ENCODE data around the gene GPR3. TPM values are rescaled to one million over a fixed set of nuclear protein-coding genes. Genes with fewer than 3 reads are reported as not detected.

The GPR3 gene
- total and polyA plus RNA-seq, 2 of the 13 experiments (the other 11 are each of a cell fraction or from before 2014, with no cell fraction given) = 1.00 to 2.6 TPM

GRCh38 chr1:27427329-27427728, 34.9 kb downstream of the GPR3 start (continued):
- TF ChIP-seq, protein P1, sequence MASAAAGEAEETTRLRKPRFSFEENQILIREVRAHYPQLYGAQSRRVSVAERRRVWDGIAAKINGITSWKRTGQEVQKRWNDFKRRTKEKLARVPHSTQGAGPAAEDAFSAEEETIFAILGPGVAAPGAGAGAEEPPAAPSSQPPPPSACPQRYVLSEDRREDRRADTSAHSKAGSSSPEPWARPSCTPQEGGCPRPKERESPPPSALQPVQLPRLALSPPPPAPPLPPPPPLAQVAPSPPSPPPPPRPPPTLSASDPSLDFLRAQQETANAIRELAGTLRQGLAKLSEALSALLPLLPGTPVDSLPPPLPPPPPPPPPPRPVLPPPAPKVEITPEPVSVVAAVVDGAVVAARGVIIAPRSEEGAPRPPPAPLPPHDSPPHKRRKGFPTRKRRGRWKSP (CRISPR knock-in tag; IDR thresholded peaks at IDR 0.05) = no peak

GRCh38 chr1:27427816-27428315, 35.4 kb downstream of the GPR3 start:
- Histone ChIP-seq H3K4me3 (replicated peaks in 1 of 3; ENCODE audit: insufficient read depth in 1 of 3, low read depth in 2 of 3, low read length in 3 of 3) (no peak overlapping the region), H3K9me3 (ENCODE audit: low read length) (no peaks in the 10 kb centered on the region), H2AFZ (ENCODE audit: low read length) (no peak overlapping the region), H4K20me1 (ENCODE audit: insufficient read depth, low read length) (peaks cover 4% of the 10 kb centered on the region), H3K4me1 (ENCODE audit: insufficient read depth, low read length) (peaks cover 38% of the 10 kb centered on the region), H3K79me2 (ENCODE audit: insufficient read depth, low read length) (peaks cover 14% of the 10 kb centered on the region), H3K36me3 (replicated peaks in 1 of 2; ENCODE audit: control insufficient read depth in 1 of 2, insufficient read depth in 2 of 2, low read length in 2 of 2) (peaks cover 16 to 40% of the 10 kb centered on the region in 2 experiments), H3K9ac (ENCODE audit: insufficient read depth, low read depth, low read length) (no peak overlapping the region; the same call in 1 of the 2 replicates), H3K4me2 (ENCODE audit: low read depth, low read length) (no peak overlapping the region), H3K27me3 (ENCODE audit: control insufficient read depth in 1 of 2, insufficient read depth in 2 of 2, low read length in 2 of 2) (no peaks in the 10 kb centered on the region), H3K27ac (ENCODE audit: extremely low read length, insufficient read depth, low read length) (peak overlapping the region; percentile 71)
- in situ Hi-C loops (cut with HindIII; ENCODE audit: extremely low pct_ligation_motif_present, low pct_unique_long_range_greater_than_20kb) = no loop called here
- ChIA-PET CTCF (ENCODE audit: low intra/inter-chr PET ratio, low total read pairs) (no interaction called here), POLR2A (interaction anchor here (1.0 kb wide), 1 partner anchor 11 kb away, joined by 3 read pairs; no protein-coding TSS in a partner anchor)
- ATAC-seq = peak; percentile 61
- peak; percentile 90 for FAIRE-seq
- BruUV-seq (replicated peaks) = TSS peak; percentile 40
- DNase-seq (ENCODE audit: low spot score) = peak; percentile 58
- intact Hi-C loops (cut with micrococcal nuclease; ENCODE audit: unreplicated experiment) = no loop called here
- 49% methylated on average over 2 of the region's 2 CpGs for WGBS (ENCODE audit: low lambda C conversion rate)
- TF ChIP-seq ZNF562 (CRISPR knock-in tag; IDR thresholded peaks at IDR 0.05; ENCODE audit: borderline replicate concordance) (no peak), HNF4G (IDR thresholded peaks at IDR 0.05; ENCODE audit: borderline replicate concordance, low read depth, low read length) (peak; percentile 34; the same call in 1 of the 2 replicates), HNF4G (CRISPR knock-in tag; IDR thresholded peaks at IDR 0.05; ENCODE audit: borderline replicate concordance, low read depth) (no peak), ZNF660 (CRISPR knock-in tag; IDR thresholded peaks at IDR 0.05; ENCODE audit: borderline replicate concordance, low read depth) (no peak), POLR2G (IDR thresholded peaks at IDR 0.05; ENCODE audit: low read depth, low read length) (no peak), ZNF331 (CRISPR knock-in tag; IDR thresholded peaks at IDR 0.05) (no peak), SCMH1 (CRISPR knock-in tag; IDR thresholded peaks at IDR 0.05; ENCODE audit: borderline replicate concordance) (no peak), HNRNPL (IDR thresholded peaks at IDR 0.05; ENCODE audit: low read depth, low read length) (no peak), PAXIP1 (CRISPR knock-in tag; conservative IDR thresholded peaks at IDR 0.05) (peak; percentile 30; the same call in 1 of the 2 replicates), ZFP91 (CRISPR knock-in tag; IDR thresholded peaks at IDR 0.05; ENCODE audit: borderline replicate concordance) (no peak), ZNF30 (CRISPR knock-in tag; IDR thresholded peaks at IDR 0.05) (no peak), PITX1 (CRISPR knock-in tag; IDR thresholded peaks at IDR 0.05) (no peak), JUN (CRISPR knock-in tag; IDR thresholded peaks at IDR 0.05) (no peak), SPEN (CRISPR knock-in tag; IDR thresholded peaks at IDR 0.05; ENCODE audit: low read depth) (no peak)
- TF ChIP-seq, protein P2, sequence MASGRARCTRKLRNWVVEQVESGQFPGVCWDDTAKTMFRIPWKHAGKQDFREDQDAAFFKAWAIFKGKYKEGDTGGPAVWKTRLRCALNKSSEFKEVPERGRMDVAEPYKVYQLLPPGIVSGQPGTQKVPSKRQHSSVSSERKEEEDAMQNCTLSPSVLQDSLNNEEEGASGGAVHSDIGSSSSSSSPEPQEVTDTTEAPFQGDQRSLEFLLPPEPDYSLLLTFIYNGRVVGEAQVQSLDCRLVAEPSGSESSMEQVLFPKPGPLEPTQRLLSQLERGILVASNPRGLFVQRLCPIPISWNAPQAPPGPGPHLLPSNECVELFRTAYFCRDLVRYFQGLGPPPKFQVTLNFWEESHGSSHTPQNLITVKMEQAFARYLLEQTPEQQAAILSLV (CRISPR knock-in tag; IDR thresholded peaks at IDR 0.05; ENCODE audit: borderline replicate concordance) = no peak
